PC-9 (cell line): ENCODE results near the gene TTLL5.

Source experiments
- CTCF ChIP-seq: fragments of 200-600 bp; sonication (generic); conservative IDR thresholded peaks from 2 replicates; pipeline ENCODE4 v1.6.1; 2017; ENCODE audit warnings: mixed run types, antibody characterized with exemption, mild to moderate bottlenecking, moderate library complexity
- EZH2 ChIP-seq: fragments of 200-600 bp; sonication (generic); IDR thresholded peaks from 2 replicates; pipeline ENCODE4 v1.8.0; 2017; ENCODE audit warnings: antibody characterized with exemption, low read depth

- TF ChIP-seq CTCF (no peak), EZH2 (no peak)
These were observed 122.1 kb downstream of the TTLL5 start for GRCh38 chr14:75783184-75783583.
